ENCODE results near the gene CTIF. TPM values are rescaled to one million over a fixed set of nuclear protein-coding genes. Genes with fewer than 3 reads are reported as not detected.

CTIF gene
- total and polyA plus RNA-seq, 2 experiments from 2014 or later, result 8.6 to 14.4 TPM

DNA sequence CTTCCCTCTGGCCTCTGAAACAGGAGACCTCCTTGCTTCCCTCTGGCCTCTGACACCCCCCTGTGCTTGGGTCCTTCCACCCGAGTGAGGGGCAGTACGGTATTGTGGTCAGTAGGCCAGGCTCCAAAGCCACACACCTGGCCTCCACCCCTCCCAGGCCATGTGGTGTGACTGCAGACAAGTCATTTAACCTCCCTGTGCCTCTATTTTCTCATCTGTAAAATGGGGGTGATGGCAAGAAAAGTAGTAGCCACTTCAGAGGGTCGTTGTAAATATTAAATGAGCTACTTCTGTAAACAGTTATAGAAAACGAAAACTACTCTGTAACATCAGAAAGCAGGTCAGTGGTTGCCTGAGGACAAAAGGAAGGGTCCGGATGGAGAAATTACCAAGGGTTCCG is 337.8 kb downstream of the CTIF start:
- Histone ChIP-seq H4K20me1 (replicated peaks; ENCODE audit: insufficient read depth) (no peaks in the 10 kb centered on the region), H3K27ac (ENCODE audit: low read depth) (no peak overlapping the region), H3F3A (replicated peaks; ENCODE audit: low read depth) (no peaks in the 10 kb centered on the region), H3K4me1 (ENCODE audit: insufficient read depth) (peaks cover 5% of the 10 kb centered on the region), H3K9me2 (ENCODE audit: insufficient read depth) (peaks cover 6% of the 10 kb centered on the region; the same call in 1 of the 2 replicates), H3K27me3 (ENCODE audit: insufficient read depth) (no peaks in the 10 kb centered on the region), H3K4me3 (no peak overlapping the region), H2AFZ (0 out of 2 replicates have a peak overlapping the region, but pooled peaks have one; percentile 10), H3K79me2 (replicated peaks; ENCODE audit: insufficient read depth) (no peaks in the 10 kb centered on the region), H3K36me3 (ENCODE audit: insufficient read depth) (no peaks in the 10 kb centered on the region; the same call in 1 of the 2 replicates), H3K4me2 (no peak overlapping the region)
- DNase-seq (ENCODE audit: low spot score) (no peak), ATAC-seq (no peak)
- H3K36me3 Mint-ChIP-seq (ENCODE audit: low read depth), result no peaks in the 10 kb centered on the region
- H3K4me3 Mint-ChIP-seq, result no peak overlapping the region
- peaks cover 18% of the 10 kb centered on the region for H3K27me3 Mint-ChIP-seq (ENCODE audit: insufficient read depth, low read depth, poor library complexity)
- H3K9me3 Mint-ChIP-seq, result peaks cover 2% of the 10 kb centered on the region; the same call in 2 of the 3 replicates
- no peak for TF ChIP-seq EZH2 (IDR thresholded peaks at IDR 0.05; ENCODE audit: low read depth, unreplicated experiment)
- TF ChIP-seq ZNF331 (CRISPR knock-in tag; IDR thresholded peaks at IDR 0.05; ENCODE audit: low read depth), result no peak
- TF ChIP-seq EZH2phosphoT487 (IDR thresholded peaks at IDR 0.05; ENCODE audit: unreplicated experiment), result no peak
- TF ChIP-seq, protein P1, sequence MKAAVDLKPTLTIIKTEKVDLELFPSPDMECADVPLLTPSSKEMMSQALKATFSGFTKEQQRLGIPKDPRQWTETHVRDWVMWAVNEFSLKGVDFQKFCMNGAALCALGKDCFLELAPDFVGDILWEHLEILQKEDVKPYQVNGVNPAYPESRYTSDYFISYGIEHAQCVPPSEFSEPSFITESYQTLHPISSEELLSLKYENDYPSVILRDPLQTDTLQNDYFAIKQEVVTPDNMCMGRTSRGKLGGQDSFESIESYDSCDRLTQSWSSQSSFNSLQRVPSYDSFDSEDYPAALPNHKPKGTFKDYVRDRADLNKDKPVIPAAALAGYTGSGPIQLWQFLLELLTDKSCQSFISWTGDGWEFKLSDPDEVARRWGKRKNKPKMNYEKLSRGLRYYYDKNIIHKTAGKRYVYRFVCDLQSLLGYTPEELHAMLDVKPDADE (IDR thresholded peaks at IDR 0.05), result no peak
- TF ChIP-seq STAT1 (IDR thresholded peaks at IDR 0.05; ENCODE audit: unreplicated experiment), result no peak
- TF ChIP-seq JUNB (IDR thresholded peaks at IDR 0.05; ENCODE audit: unreplicated experiment), result no peak
- TF ChIP-seq, protein P2, sequence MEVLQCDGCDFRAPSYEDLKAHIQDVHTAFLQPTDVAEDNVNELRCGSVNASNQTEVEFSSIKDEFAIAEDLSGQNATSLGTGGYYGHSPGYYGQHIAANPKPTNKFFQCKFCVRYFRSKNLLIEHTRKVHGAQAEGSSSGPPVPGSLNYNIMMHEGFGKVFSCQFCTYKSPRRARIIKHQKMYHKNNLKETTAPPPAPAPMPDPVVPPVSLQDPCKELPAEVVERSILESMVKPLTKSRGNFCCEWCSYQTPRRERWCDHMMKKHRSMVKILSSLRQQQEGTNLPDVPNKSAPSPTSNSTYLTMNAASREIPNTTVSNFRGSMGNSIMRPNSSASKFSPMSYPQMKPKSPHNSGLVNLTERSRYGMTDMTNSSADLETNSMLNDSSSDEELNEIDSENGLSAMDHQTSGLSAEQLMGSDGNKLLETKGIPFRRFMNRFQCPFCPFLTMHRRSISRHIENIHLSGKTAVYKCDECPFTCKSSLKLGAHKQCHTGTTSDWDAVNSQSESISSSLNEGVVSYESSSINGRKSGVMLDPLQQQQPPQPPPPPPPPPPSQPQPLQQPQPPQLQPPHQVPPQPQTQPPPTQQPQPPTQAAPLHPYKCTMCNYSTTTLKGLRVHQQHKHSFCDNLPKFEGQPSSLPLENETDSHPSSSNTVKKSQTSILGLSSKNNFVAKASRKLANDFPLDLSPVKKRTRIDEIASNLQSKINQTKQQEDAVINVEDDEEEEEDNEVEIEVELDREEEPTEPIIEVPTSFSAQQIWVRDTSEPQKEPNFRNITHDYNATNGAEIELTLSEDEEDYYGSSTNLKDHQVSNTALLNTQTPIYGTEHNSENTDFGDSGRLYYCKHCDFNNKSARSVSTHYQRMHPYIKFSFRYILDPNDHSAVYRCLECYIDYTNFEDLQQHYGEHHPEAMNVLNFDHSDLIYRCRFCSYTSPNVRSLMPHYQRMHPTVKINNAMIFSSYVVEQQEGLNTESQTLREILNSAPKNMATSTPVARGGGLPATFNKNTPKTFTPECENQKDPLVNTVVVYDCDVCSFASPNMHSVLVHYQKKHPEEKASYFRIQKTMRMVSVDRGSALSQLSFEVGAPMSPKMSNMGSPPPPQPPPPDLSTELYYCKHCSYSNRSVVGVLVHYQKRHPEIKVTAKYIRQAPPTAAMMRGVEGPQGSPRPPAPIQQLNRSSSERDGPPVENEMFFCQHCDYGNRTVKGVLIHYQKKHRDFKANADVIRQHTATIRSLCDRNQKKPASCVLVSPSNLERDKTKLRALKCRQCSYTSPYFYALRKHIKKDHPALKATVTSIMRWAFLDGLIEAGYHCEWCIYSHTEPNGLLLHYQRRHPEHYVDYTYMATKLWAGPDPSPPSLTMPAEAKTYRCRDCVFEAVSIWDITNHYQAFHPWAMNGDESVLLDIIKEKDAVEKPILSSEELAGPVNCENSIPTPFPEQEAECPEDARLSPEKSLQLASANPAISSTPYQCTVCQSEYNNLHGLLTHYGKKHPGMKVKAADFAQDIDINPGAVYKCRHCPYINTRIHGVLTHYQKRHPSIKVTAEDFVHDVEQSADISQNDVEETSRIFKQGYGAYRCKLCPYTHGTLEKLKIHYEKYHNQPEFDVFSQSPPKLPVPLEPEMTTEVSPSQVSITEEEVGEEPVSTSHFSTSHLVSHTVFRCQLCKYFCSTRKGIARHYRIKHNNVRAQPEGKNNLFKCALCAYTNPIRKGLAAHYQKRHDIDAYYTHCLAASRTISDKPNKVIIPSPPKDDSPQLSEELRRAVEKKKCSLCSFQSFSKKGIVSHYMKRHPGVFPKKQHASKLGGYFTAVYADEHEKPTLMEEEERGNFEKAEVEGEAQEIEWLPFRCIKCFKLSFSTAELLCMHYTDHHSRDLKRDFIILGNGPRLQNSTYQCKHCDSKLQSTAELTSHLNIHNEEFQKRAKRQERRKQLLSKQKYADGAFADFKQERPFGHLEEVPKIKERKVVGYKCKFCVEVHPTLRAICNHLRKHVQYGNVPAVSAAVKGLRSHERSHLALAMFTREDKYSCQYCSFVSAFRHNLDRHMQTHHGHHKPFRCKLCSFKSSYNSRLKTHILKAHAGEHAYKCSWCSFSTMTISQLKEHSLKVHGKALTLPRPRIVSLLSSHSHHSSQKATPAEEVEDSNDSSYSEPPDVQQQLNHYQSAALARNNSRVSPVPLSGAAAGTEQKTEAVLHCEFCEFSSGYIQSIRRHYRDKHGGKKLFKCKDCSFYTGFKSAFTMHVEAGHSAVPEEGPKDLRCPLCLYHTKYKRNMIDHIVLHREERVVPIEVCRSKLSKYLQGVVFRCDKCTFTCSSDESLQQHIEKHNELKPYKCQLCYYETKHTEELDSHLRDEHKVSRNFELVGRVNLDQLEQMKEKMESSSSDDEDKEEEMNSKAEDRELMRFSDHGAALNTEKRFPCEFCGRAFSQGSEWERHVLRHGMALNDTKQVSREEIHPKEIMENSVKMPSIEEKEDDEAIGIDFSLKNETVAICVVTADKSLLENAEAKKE (CRISPR knock-in tag; IDR thresholded peaks at IDR 0.05), result no peak
- TF ChIP-seq, protein P3, sequence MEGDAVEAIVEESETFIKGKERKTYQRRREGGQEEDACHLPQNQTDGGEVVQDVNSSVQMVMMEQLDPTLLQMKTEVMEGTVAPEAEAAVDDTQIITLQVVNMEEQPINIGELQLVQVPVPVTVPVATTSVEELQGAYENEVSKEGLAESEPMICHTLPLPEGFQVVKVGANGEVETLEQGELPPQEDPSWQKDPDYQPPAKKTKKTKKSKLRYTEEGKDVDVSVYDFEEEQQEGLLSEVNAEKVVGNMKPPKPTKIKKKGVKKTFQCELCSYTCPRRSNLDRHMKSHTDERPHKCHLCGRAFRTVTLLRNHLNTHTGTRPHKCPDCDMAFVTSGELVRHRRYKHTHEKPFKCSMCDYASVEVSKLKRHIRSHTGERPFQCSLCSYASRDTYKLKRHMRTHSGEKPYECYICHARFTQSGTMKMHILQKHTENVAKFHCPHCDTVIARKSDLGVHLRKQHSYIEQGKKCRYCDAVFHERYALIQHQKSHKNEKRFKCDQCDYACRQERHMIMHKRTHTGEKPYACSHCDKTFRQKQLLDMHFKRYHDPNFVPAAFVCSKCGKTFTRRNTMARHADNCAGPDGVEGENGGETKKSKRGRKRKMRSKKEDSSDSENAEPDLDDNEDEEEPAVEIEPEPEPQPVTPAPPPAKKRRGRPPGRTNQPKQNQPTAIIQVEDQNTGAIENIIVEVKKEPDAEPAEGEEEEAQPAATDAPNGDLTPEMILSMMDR (conservative IDR thresholded peaks at IDR 0.05; ENCODE audit: low read depth in 2 of 2), result no peak
- TF ChIP-seq, protein P4, sequence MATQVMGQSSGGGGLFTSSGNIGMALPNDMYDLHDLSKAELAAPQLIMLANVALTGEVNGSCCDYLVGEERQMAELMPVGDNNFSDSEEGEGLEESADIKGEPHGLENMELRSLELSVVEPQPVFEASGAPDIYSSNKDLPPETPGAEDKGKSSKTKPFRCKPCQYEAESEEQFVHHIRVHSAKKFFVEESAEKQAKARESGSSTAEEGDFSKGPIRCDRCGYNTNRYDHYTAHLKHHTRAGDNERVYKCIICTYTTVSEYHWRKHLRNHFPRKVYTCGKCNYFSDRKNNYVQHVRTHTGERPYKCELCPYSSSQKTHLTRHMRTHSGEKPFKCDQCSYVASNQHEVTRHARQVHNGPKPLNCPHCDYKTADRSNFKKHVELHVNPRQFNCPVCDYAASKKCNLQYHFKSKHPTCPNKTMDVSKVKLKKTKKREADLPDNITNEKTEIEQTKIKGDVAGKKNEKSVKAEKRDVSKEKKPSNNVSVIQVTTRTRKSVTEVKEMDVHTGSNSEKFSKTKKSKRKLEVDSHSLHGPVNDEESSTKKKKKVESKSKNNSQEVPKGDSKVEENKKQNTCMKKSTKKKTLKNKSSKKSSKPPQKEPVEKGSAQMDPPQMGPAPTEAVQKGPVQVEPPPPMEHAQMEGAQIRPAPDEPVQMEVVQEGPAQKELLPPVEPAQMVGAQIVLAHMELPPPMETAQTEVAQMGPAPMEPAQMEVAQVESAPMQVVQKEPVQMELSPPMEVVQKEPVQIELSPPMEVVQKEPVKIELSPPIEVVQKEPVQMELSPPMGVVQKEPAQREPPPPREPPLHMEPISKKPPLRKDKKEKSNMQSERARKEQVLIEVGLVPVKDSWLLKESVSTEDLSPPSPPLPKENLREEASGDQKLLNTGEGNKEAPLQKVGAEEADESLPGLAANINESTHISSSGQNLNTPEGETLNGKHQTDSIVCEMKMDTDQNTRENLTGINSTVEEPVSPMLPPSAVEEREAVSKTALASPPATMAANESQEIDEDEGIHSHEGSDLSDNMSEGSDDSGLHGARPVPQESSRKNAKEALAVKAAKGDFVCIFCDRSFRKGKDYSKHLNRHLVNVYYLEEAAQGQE (IDR thresholded peaks at IDR 0.05; ENCODE audit: unreplicated experiment), result no peak
- TF ChIP-seq POLR2AphosphoS5 (IDR thresholded peaks at IDR 0.05; ENCODE audit: low read depth), result no peak
- no peak for TF ChIP-seq CREB1 (CRISPR knock-in tag; IDR thresholded peaks at IDR 0.05; ENCODE audit: low read depth)
- no peak for TF ChIP-seq NANOG (IDR thresholded peaks at IDR 0.05; ENCODE audit: borderline replicate concordance)
- no peak for TF ChIP-seq ZNF114 (CRISPR knock-in tag; IDR thresholded peaks at IDR 0.05)
- peaks cover 23% of the 10 kb centered on the region for H3K4me1 Mint-ChIP-seq
- H3K27ac Mint-ChIP-seq, result no peak overlapping the region
